Subcutaneous adipose tissue (tissue), 4 donors: ENCODE results near the gene FRMPD3. TPM values are rescaled to one million over a fixed set of nuclear protein-coding genes. Genes with fewer than 3 reads are reported as not detected.

ENCODE experiments used
- total RNA-seq, 4 donors: library from RNA; depleted of rRNA; stranded (reverse); fragments of >200 nt; gene quantifications; one replicate each; pipeline ENCODE4 v1.1.0, GENCODE V29; 2016
- TF ChIP-seq, protein P1 (sequence below): fragments of 450-650 bp; IDR thresholded peaks from one replicate; pipeline ENCODE4 v1.5.1; 2016; ENCODE audit warnings: low read depth, mild to moderate bottlenecking, control low read depth, antibody characterized with exemption, moderate library complexity

FRMPD3 gene
- total RNA-seq, 4 donors from 2014 or later: not detected

DNA sequence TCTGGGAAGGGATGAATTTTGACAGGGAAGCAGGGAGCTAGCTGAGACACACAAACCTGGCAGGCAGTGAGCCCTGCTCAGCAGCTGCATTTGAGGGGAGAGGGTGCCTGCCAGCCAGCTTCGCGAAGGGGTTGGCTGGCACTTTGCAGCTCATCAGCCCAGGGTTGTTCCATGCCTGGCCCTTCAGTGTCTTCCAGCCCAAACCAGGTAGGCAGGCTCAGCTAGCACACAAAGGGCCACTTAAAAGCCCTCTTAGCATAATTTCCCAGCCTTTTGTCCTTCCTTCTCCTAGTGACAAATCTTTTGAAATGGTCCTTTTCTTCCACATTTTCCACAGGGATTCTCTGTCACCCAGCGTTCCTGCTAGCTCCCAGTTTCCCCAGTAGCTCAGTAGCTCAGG, 4.3 kb upstream of the FRMPD3 start:
- TF ChIP-seq, protein P1, sequence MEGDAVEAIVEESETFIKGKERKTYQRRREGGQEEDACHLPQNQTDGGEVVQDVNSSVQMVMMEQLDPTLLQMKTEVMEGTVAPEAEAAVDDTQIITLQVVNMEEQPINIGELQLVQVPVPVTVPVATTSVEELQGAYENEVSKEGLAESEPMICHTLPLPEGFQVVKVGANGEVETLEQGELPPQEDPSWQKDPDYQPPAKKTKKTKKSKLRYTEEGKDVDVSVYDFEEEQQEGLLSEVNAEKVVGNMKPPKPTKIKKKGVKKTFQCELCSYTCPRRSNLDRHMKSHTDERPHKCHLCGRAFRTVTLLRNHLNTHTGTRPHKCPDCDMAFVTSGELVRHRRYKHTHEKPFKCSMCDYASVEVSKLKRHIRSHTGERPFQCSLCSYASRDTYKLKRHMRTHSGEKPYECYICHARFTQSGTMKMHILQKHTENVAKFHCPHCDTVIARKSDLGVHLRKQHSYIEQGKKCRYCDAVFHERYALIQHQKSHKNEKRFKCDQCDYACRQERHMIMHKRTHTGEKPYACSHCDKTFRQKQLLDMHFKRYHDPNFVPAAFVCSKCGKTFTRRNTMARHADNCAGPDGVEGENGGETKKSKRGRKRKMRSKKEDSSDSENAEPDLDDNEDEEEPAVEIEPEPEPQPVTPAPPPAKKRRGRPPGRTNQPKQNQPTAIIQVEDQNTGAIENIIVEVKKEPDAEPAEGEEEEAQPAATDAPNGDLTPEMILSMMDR: no peak

GRCh38 chrX:107445631-107446030, 3.8 kb upstream of the FRMPD3 start:
- TF ChIP-seq, protein P1: no peak

DNA sequence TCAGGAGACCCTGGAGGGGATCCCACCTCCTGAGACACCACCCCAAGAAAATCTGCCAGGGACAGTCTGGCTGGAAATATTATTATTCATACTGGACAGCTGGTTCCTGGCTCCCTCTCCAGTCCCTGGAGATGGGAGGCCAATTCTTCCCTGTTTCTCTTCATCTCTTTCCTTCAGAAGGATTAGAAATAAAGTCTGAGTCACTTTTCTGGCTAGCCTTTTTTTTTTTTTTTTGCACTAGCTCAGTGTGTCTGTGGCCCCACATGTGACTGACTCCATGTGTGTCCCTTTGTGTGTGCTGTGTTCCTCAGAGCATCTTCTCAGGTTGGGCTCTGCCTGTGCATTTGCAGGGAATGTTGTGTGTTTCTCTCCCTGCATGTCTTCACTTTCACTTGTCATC, 1.8 kb upstream of the FRMPD3 start:
- TF ChIP-seq, protein P1: no peak

DNA sequence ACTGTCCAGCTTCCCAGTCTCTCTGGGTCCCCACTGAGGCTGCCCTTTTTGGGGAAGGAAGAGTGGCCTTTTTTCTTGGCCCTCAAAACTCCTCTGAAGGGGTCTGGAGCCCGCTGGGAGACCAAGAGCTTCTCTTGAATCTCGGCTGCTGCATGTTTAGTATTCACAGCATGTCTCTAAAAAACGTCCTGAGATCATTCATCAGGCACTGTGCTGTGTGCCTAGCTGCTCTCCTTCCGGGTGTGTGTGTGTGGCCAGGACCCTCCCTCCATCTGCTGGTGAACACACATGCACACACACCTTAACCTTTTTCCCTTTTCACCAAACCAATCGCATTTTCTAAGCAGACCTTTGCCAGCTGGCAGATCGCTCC, 841 bp upstream of the FRMPD3 start:
- TF ChIP-seq, protein P1: no peak

DNA sequence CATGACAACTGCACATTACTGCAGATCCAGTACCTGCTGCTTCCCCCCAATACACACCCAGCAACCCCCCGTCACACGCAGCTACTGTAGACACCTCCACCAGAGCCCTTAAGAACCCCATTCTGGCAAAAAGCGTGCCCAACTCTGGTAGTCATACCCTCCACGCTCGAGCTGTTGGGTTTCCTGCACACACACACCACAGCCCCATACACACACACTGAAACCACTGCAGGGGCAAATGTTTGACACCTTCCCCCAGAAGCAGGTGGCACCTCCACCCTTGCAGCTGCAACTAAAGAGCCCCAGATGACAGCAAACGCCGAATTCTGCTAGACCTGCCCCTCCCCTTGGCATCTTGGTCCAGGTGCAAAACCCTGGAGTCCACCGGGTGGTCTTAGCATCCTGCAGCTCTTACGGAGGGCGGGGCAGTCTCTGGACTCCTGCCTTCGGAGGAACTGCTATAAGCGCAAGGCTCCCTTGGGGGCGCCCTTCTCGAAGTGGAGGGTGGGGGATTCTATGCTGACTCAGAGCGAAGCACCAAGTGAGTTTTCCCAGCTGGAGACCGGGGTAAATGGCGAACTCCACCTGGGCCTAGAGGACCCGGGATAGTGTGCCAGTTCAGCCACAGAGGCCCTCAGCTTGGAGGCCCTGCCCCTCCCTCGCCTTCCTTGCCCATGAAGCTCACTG, 1.5 kb downstream of the FRMPD3 start:
- TF ChIP-seq, protein P1: no peak

GRCh38 chrX:107451731-107452130, 2.3 kb downstream of the FRMPD3 start:
- TF ChIP-seq, protein P1: no peak

GRCh38 chrX:107452581-107452980, 3.1 kb downstream of the FRMPD3 start:
- TF ChIP-seq, protein P1: no peak
